GM12878 (cell line): ENCODE measurements around the gene SHROOM3.

Source experiments
- CTCF ChIP-seq, 3 experiments: IDR thresholded peaks in 2 of 3; conservative IDR thresholded peaks in 1 of 3; 2 replicates each; pipeline ENCODE4 v1.5.1; 2011; ENCODE audit warnings: low read depth in 3 of 3, low read length in 3 of 3, mild to moderate bottlenecking in 3 of 3, control low read depth in 2 of 3, moderate library complexity in 2 of 3, inconsistent platforms in 1 of 3, mixed read lengths in 1 of 3; ENCODE audit not compliant: control insufficient read depth in 2 of 3, insufficient read depth in 1 of 3; ENCODE audit errors: extremely low read depth in 1 of 3
- EZH2 ChIP-seq: IDR thresholded peaks from 2 replicates; pipeline ENCODE4 v1.6.1; 2012; ENCODE audit warnings: low read depth, mild to moderate bottlenecking, control low read depth, inconsistent platforms, low read length, borderline replicate concordance; ENCODE audit not compliant: control insufficient read depth
- KLF5 ChIP-seq: fragments of 450-650 bp; IDR thresholded peaks from 2 replicates; pipeline ENCODE4 v1.6.1; 2014; ENCODE audit warnings: mild to moderate bottlenecking; ENCODE audit not compliant: partially characterized antibody
- NR2F1 ChIP-seq: fragments of 450-650 bp; conservative IDR thresholded peaks from 2 replicates; pipeline ENCODE4 v1.6.1; 2017; ENCODE audit warnings: mild to moderate bottlenecking
- POLR2AphosphoS5 ChIP-seq: IDR thresholded peaks from 2 replicates; pipeline ENCODE4 v1.6.1; 2011; ENCODE audit warnings: mild to moderate bottlenecking, low read length, inconsistent platforms
- RBBP5 ChIP-seq: fragments of 200-600 bp; sonication (generic); conservative IDR thresholded peaks from 2 replicates; pipeline ENCODE4 v1.6.1; 2016
- RCOR1 ChIP-seq: conservative IDR thresholded peaks from 2 replicates; pipeline ENCODE4 v1.6.1; 2012; ENCODE audit warnings: low read depth, low read length, improper control_type of control experiment
- RFX5 ChIP-seq: IDR thresholded peaks from 2 replicates; pipeline ENCODE4 v1.6.1; 2011; ENCODE audit warnings: low read depth, low read length, improper control_type of control experiment
- SP1 ChIP-seq: IDR thresholded peaks from one replicate; pipeline ENCODE4 v1.6.1; 2011; ENCODE audit warnings: low read depth, low read length
- SRF ChIP-seq, 2 experiments: IDR thresholded peaks; 2 replicates each; pipeline ENCODE4 v1.6.1; 2011; ENCODE audit warnings: low read depth in 2 of 2, low read length in 2 of 2, mild to moderate bottlenecking in 1 of 2, moderate library complexity in 1 of 2
- TCF12 ChIP-seq: IDR thresholded peaks from 2 replicates; pipeline ENCODE4 v1.6.1; 2011; ENCODE audit warnings: low read depth, mild to moderate bottlenecking, low read length
- TCF7 ChIP-seq: IDR thresholded peaks from 2 replicates; pipeline ENCODE4 v1.6.1; 2014; ENCODE audit warnings: antibody characterized with exemption, borderline replicate concordance
- TF ChIP-seq, protein P1 (sequence below): fragments of 450-650 bp; IDR thresholded peaks from 2 replicates; pipeline ENCODE4 v1.6.1; 2016; ENCODE audit warnings: mild to moderate bottlenecking
- TF ChIP-seq, protein P2 (sequence below): IDR thresholded peaks from 2 replicates; pipeline ENCODE4 v1.6.1; 2012; ENCODE audit warnings: mild to moderate bottlenecking, low read depth, low read length

DNA sequence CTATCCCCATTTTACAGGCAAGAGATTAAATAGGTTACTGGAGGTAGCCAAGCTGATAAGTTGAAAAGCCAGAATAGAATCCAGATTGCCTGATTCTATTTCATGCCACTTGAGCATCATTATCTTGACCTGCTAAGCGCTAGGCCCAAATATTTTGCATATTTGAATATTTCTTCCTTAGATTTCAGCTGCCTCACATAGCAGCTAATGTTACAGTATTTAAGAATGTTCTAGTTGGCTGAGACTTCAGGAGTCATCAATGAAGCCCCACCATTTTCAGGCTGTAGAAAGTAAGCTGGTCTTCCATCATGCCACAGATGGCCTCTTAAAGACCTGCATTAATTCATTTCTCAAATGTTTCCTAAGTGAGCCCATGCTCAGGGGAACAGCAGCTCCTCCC lies 121.4 kb downstream of the SHROOM3 start:
- TF ChIP-seq CTCF (IDR thresholded peaks at IDR 0.05 in 2 of 3, conservative IDR thresholded peaks at IDR 0.05 in 1 of 3; ENCODE audit: control insufficient read depth in 2 of 3, extremely low read depth in 1 of 3, insufficient read depth in 1 of 3, low read depth in 3 of 3, low read length in 3 of 3) (no peak), NR2F1 (no peak), KLF5 (no peak), RFX5 (no peak), TCF12 (no peak), POLR2AphosphoS5 (no peak), SP1 (no peak), SRF (IDR thresholded peaks at IDR 0.05; ENCODE audit: low read depth in 2 of 2, low read length in 2 of 2) (no peak), RCOR1 (no peak), EZH2 (no peak), TCF7 (no peak), RBBP5 (no peak)
- TF ChIP-seq, protein P1, sequence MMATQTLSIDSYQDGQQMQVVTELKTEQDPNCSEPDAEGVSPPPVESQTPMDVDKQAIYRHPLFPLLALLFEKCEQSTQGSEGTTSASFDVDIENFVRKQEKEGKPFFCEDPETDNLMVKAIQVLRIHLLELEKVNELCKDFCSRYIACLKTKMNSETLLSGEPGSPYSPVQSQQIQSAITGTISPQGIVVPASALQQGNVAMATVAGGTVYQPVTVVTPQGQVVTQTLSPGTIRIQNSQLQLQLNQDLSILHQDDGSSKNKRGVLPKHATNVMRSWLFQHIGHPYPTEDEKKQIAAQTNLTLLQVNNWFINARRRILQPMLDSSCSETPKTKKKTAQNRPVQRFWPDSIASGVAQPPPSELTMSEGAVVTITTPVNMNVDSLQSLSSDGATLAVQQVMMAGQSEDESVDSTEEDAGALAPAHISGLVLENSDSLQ = no peak
- TF ChIP-seq, protein P2, sequence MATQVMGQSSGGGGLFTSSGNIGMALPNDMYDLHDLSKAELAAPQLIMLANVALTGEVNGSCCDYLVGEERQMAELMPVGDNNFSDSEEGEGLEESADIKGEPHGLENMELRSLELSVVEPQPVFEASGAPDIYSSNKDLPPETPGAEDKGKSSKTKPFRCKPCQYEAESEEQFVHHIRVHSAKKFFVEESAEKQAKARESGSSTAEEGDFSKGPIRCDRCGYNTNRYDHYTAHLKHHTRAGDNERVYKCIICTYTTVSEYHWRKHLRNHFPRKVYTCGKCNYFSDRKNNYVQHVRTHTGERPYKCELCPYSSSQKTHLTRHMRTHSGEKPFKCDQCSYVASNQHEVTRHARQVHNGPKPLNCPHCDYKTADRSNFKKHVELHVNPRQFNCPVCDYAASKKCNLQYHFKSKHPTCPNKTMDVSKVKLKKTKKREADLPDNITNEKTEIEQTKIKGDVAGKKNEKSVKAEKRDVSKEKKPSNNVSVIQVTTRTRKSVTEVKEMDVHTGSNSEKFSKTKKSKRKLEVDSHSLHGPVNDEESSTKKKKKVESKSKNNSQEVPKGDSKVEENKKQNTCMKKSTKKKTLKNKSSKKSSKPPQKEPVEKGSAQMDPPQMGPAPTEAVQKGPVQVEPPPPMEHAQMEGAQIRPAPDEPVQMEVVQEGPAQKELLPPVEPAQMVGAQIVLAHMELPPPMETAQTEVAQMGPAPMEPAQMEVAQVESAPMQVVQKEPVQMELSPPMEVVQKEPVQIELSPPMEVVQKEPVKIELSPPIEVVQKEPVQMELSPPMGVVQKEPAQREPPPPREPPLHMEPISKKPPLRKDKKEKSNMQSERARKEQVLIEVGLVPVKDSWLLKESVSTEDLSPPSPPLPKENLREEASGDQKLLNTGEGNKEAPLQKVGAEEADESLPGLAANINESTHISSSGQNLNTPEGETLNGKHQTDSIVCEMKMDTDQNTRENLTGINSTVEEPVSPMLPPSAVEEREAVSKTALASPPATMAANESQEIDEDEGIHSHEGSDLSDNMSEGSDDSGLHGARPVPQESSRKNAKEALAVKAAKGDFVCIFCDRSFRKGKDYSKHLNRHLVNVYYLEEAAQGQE = no peak
